NCI-H510A treated with DMSO at 0.1 percent for 48 hours (cell line): ENCODE measurements around the gene JPH2.
"Not testable (repeated sequence)": the region's sequence is repeated elsewhere in the genome, so short reads cannot be mapped to it uniquely, and the experiment has no call there.

Experiments
- DNase-seq: peaks from one replicate; lab custom pipeline; 2025; lab: John Stamatoyannopoulos, UW

The JPH2 gene

DNA sequence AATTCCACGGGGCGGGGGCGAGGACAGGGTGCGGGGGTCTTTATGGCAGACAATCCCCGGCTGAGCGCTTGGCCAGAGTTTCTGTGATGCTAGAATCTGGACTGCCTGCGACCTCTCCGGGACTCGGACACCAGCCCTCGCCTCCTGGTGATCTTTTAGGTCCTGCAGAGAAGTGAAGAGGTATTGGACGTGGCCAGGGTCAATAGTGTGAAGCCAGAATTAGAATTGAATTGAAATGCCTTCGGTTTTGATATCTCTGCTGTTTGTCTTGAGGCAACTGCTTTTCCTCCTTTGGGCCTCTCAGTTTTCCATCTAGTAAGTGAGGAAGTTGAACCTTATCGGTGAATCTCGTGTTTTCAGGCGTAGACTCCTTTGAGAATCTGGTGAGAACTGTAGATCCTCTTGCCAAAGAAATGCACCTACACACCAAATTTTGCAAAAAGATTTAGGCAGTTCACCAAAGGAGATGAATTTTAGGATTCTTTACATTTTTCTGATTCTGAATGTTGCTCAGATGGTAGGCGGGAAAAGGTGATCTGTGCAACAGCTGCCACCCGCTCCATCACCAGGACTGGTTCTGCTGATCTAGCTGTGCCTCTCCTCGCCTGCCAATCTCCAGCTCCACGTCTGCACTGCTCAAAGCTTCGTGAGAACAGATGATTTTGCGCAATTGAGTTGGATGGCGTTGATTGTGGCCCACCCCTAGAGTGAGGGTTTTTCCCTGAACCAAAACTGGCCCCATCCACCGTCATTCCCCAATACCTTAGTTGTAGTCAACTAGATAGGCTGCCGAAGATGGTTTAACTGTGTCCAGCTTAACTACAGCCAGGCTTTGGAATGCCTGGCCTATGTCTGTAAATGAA, 24.4 kb upstream of the JPH2 start:
- peak; percentile 59 for DNase-seq

DNA sequence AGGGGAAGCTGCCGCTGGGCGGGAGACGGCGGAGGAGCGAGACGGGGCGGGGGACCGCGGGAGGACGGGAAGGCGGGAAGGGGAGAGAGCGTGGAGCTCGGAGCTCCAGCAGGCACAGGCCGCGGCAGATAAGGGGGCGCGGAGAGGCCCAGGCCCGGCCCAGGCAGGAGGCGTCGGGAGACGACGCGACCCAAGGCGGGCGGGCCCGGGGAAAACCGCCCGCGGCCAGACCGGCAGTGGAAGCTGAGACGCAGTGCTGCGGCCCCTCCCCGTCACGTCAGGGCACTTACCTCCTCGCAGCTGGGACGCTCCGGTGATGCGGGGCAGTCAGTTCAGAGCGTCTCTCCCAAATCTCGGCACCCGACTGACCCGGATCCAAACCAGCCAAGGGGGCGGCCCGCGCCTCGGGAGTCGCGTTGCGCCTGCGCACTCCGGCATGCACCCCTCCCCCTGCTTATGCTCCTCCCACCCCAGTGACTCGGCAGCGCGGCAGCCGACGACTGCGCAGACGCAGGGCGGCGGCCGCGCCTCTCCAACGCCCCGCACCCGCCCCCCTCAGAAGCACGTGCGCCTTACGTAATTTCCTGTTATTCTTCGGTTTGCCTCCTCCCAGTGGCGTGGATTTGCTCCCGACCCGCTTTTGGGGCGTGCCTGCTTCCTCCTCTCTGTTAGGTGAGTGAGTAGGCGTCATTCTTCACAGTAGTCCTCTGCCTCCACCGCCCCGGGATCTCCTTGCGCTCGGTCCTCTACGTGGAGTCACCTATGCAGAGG, 23.6 kb upstream of the JPH2 start, which contains the start of gene OSER1:
Gene OSER1 (minus strand): TSS at position 366 of the 771 bp plus-strand sequence. CDS start 3,814 bp downstream, outside the sequence.
- peak; percentile 93 for DNase-seq

DNA sequence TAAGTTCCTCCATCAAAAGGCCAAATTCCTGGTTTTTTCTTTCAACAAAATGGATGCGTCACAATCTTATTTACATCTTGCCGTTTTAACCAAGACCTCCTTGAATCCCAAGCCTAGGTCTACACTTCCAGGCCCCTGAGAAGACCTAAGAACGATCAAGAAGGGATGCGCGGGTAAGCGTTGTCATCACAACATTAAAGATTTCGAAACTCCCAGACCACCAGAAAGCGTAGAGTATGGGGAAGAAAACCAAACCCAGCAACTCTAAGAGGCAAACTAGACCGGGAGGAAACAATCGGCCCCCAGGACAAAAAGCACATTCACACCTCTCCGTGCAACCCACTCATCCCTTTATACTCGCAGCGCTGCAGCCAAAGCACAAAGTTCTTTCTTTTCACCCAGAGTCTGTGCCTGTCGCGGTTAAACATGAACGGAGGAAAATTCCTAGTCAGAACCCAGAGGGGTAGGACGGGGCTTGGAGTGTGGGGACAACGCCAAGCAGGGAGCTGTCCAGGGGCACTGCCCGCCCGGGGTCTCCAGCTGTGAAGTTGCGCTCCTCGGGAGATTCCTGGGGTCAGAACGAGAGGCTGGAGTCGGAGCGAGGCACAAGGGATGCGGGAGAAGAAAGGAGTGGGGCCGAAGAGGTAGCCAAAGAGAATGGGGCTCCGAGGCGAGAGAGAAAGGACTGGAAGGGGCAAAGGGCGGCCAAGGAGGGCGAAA, 22.9 kb upstream of the JPH2 start:
- no peak for DNase-seq

DNA sequence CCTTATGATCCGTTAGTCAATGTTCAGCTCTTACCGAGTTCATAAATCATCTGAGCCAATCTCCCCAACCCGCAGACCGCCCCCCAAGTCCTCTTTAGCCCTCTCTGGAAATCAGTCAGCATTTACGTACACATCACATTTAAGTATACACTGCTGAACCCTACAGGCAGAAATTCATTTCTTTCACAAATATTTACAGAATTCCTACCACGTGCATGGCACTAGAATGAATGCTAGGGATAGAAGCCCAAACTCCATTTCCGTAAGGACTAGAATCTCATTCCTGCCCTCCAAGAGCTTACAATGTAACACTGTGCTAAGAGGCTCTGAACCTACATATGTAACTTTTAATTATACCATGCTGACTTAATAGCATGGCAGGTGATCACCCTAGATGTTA, 21.8 kb upstream of the JPH2 start:
- DNase-seq: no peak

DNA sequence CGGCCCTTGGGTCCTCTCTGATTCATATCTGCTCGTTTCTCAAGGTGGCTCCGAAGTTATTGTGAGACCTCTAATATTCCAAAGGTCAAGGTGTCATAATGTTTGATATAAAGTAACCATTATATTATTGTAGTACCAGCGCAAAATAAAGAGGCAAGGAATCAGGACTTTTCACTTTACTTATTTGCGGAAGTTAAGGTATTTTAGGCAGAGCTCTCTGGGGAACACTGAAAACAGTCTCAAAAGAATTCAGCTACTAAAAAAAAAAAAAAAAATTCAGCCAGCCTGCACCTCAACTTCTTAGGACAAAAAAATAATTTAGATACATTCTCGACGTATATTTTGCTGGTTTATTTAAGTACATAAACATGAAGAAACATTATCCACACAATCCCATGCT, 21.2 kb upstream of the JPH2 start:
- no peak for DNase-seq

DNA sequence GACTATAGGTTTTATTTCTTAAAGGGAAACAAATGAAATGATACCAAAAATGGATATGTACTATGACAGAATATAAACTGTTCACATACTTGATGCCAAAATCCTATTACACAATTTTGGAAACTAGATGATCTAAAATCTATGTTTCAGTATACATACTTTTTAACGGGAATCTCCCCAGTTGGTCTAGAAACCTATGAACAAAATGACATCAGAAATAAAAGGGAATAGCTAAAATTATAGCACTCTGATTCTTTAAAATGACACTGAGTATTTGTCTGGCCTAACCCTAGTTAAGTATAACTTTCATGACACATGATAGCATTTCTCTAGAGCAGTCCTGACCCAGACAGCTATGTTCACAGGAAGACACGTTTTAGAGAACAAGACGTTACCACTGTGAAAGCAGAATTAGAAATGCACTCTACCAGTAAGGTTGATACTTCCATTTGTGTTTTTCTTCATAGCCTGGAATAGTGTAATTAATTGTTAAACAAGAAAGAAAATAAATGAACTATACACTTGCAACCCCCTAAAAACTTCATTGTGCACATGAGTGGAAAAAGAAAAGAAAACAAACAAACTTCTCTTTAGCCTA, 20.2 kb upstream of the JPH2 start:
- no peak for DNase-seq

DNA sequence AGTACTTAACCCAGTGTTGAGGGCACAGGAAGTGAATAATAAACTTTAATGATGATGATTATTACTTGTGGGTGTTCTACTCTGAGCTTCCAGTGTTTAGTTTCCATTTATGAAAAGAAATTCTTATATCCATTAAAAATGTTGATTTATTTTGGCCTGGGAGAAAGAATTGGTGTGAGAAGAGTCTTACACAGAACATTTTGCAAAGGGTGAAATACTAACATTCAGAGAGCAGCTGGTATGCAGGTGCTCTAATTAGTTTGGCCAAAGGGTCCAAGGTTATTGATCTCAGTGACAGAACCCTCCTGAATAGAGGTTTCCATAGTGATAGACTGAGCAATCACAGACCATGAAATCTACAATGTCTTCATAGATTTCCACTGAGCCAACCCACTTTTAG, 19.1 kb upstream of the JPH2 start:
- no peak for DNase-seq

DNA sequence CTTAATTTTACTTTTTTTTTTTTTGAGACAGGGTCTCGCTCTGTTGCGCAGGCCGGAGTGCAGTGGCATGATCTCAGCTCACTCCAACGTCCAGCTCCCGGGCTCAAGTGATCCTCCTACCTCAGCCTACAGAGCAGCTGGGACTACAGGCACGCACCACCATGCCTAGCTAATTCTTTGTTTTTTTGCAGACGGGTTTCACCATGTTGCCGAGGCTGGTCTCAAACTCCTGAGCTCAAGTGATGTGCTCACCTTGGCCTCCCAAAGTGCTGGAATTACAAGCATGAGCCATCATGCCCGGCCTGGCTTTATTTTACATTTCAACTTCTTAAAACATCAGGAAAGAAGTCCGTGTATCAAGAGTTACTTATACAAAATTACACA, 17.8 kb upstream of the JPH2 start:
- no peak for DNase-seq

DNA sequence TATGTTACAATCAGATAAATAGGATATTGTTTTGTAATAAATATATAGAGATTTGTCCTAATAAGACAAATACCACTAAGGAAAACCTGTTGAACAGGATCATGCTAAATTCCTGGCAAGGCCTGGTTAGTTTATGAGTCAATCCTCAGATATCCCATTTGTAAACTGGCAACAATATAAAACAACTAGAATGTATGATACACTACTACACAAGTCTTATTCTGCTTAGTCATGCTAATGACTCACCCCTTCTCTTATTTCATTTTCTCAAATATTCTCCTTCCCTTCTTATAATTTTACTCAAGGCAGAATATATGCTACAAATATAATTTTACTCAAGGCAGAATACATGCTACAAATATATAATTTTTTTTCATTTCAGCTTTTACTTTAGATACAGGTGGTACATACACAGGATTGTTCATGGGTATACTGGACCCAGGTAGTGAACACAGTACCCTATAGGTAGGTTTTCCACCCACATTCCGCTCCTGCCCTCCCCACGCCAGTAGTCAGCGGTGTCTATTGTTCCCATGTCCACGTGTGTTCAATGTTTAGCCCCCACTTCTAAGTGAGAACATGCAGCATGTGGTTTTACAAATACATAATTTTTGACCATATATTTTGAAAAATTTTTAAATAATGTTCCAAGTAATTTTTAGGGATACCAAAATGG, 17.3 kb upstream of the JPH2 start:
- no peak for DNase-seq

DNA sequence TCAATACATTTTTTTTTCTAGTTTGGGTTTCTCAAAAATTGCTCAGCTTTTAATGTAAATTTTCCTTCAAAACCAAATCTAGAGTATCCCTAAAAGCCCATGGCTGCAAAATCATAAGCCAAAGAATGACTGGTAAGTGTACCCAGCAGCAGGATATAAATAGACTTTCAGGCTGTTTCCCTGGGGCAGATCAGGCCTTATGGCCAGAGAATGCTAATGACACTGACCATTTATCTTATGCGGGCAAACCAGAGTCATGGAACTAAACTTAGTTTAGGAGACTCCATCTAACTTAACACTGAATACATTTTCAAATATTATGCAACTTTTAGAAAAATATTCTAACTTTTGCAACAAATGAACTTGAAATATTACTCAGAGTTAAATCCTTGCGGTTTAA, 16.2 kb upstream of the JPH2 start:
- no peak for DNase-seq

DNA sequence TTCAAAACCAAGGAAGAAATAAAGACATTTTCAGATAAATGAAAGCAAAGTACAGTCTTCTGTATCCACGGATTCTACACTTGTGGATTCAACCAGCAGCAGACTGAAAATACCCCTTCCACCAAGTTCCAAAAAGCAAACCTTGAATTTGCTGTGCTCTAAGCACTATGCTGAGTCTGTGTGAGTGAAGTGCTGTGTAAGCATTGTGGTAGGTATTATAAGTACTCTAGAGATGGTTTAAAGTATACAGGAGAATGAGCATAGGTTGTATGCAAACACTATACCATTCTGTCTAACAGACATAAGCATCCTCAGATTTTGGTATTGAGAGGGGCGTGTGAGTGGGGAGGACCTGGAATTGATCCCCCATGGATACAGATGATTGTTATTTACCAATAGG, 14.0 kb upstream of the JPH2 start:
- peak; percentile 36 for DNase-seq

DNA sequence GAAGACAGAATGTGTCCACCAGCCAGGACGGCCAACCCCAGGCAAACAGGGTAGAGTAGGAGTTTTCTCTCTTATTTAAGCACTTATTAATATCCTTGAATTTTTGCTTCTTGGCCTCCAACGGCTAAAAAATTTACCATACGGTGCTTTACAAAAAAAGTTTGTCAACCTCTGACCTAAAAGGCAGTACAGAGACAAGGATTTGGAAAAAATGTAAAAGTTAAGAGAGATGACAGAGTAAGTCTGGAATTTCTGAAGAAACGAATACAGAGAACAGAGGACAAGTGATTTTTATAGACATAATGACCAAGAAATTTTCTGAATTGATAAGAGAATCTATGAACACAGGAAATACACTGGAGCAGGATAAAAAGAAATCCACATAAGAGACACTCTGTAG, 13.4 kb upstream of the JPH2 start:
- no peak for DNase-seq

DNA sequence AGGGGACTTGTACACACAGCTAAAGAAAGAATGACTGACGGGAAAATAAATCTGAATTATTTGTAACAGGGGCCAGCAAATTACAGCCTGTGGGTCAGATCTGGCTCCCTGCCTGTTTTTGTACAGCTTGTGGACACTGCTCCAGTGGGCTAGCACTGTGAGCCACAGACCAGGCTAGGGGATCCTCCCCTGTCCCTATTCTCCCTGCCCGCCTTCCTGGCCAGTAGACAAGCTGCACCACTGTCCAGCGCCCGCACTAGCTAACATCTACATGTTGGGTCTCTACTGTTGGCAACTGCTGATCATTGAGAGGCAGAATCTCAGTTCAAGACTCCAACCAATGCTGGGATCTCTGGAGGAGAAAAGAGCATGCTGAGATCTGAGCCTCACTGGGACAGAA, 12.9 kb upstream of the JPH2 start:
- DNase-seq: no peak

DNA sequence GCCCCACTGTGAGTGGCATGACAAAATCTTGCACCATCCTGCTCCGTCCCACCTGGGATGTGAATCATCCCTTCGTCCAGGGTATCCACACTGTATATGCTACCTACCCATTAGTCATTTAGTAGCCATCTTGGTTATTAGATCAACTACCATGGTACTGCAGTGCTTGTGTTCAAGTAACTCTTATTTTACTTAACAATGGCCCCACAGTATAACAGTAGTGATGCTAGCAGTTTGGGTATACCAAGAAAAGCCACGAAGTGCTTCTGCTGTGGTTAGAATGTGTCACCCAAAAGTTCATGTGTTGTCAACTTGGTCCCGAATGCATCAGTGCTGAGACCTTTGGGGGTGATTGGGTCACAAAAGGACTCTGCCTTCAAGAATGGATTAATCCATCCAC, 11.9 kb upstream of the JPH2 start:
- no peak for DNase-seq

DNA sequence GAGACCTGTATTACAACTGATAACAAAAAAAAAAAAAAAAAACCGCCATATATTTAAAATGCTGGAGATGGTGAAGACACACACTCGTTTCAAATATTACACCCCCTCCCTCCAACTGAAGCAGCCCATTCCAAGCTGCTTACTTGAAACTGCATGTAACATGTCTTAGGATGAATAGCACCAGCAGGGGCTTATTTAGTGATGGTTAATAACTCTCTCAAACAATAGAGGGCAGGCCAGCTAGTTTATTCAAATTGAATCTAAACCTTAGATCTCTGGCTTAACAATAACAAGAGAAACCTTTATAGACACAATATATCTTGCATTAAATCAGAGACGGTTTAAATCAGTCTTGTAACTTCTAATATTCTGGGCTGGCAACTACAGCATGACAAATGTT, 9.3 kb upstream of the JPH2 start:
- no peak for DNase-seq

DNA sequence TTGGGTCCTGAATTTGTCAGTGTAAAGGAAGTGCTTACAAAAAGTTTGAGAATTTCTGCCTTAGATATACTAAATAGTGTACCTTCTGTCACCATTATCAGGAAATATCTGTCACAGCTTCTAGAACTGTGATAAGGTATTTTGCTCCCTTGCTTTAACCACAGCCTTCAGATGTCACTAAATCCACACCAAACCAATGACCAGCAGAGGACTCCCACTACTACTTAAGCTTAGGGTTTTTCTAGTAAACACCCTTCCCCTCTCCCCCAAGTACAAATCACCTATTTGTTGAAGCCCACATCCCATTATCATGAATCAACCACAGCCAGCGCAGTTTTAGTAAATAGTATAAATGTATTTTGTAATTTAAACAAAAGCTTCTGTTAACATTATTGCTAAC, 8.6 kb upstream of the JPH2 start:
- DNase-seq: no peak

DNA sequence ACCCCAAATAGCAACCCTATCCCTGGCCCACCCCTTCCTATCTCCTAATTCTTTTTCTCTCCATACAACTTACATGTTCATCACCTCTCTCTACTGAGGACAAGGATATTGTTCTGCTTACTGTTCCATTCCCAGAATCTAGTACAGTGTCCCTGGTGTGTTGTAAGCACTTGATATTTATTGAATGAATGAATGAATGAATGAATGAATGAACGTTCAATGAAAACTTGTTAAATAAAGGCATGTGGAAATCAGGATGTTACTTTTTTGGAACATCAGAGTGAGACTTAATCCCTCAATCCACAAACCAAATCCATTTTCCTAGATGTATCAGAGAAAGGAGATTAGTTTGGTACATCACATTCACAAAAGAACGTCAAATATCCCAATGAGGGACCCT, 6.8 kb upstream of the JPH2 start:
- no peak for DNase-seq

DNA sequence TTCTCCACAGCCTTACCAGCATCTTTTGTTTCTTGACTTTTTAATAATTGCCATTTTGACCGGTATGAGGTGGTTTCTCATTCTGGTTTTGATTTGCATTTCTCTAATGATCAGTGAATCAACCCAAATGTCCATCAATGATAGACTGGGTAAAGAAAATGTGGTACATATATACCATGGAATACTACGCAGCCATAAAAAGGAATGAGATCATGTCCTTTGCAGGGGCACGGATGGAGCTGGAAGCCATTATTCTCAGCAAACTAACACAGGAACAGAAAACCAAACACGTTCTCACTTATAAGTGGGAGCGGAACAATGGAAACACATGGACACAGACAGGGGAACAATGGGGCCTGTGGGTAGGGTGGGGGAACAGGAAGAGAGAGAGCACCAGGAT, 4.7 kb upstream of the JPH2 start:
- DNase-seq: not testable (repeated sequence)

DNA sequence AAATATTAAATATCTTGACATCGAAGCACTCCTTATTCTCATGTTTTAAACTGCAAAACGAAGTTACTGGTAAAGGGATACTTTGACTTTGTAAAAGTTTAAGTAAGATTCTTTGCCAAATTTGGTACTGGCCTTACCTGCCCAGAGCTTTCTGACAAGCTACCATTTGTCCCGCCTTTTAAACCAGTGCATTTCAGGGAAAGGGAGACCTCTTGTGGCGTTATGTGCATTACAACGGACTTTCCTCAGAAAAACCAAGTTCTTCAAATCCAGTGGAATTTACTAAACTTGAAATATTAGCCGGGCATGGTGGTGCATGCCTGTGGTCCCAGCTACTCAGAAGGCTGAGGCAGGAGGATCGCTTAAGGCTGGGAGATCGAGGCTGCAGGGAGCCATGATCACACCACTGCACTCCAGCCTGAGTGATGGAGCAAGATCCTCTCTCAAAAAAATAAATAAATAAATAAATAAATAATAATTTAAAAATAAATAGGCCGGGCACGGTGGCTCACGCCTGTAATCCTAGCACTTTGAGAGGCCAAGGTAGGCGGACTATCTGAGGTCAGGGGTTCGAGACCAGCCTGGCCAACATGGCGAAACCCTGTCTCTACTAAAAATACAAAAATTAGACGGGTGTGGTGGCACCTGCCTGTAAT, 3.3 kb upstream of the JPH2 start:
- DNase-seq: peak; percentile 57

DNA sequence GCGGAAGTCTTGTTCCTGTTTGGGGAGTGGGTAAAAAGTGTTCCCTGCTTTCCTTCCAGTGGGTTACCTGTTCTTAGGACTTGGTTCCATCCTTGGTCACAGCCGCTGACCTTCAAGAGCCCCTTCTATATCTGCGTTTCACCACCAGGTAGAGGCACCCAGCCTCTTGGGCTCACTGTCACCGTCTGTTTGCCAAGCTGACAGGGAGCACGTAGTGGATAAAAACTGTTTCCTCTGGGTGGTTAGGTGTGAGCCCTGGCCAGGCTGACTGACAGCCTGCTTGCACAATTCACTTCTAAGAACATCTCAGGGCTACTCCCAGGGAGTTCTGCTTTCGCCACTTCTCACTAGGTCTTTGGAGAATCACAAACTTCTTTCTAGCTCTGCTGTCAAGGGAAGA, 1.8 kb upstream of the JPH2 start:
- DNase-seq: no peak
